Measurements from ENCODE around the gene CCDC87.
"Not testable (repeated sequence)": the region's sequence is repeated elsewhere in the genome, so short reads cannot be mapped to it uniquely, and the experiment has no call there.

CCDC87 gene

GRCh38 chr11:66607126-66607834, 14.4 kb upstream of the CCDC87 start:
- WGBS (ENCODE audit: extremely low coverage, insufficient coverage, low lambda C conversion rate): no CpG with 5 or more reads among the region's 8 CpGs
- Histone ChIP-seq H2BK120ac (ENCODE audit: low read depth, low read length) (no peak overlapping the region), H3K4me2 (ENCODE audit: low read length) (no peak overlapping the region), H3K36me3 (ENCODE audit: control insufficient read depth, insufficient read depth, low read length) (no peaks in the 10 kb centered on the region), H3K27ac (ENCODE audit: low read depth, low read length) (no peak overlapping the region), H3K79me1 (ENCODE audit: low read length) (no peaks in the 10 kb centered on the region), H3K18ac (ENCODE audit: low read length) (no peak overlapping the region), H3K4me1 (ENCODE audit: control insufficient read depth, low read depth, low read length) (no peaks in the 10 kb centered on the region), H2BK5ac (ENCODE audit: low read length) (no peak overlapping the region), H2BK15ac (replicated peaks; ENCODE audit: low read depth) (no peak overlapping the region), H3K4ac (ENCODE audit: low read depth, low read length) (no peak overlapping the region), H3K27me3 (ENCODE audit: insufficient read depth, low read length, poor library complexity) (no peaks in the 10 kb centered on the region), H4K5ac (ENCODE audit: low read length) (no peak overlapping the region), H2AK5ac (ENCODE audit: low read length) (no peak overlapping the region), H4K8ac (ENCODE audit: low read depth, low read length) (no peak overlapping the region), H3K4me3 (ENCODE audit: low read length) (no peak overlapping the region), H3K9ac (ENCODE audit: low read length) (no peak overlapping the region), H3K23ac (ENCODE audit: low read length) (no peak overlapping the region), H3K56ac (ENCODE audit: low read length) (no peak overlapping the region), H3K79me2 (ENCODE audit: control insufficient read depth, insufficient read depth, low read length) (no peaks in the 10 kb centered on the region)
- no peak for DNase-seq

GRCh38 chr11:66606608-66607007, 13.7 kb upstream of the CCDC87 start:
- not testable (repeated sequence) for H3K79me2 ChIP-seq (ENCODE audit: control insufficient read depth, insufficient read depth, low read length); DNase-seq; H3K4ac ChIP-seq (ENCODE audit: low read depth, low read length); H4K8ac ChIP-seq (ENCODE audit: low read depth, low read length); H2BK120ac ChIP-seq (ENCODE audit: low read depth, low read length); H3K56ac ChIP-seq (ENCODE audit: low read length); H3K27me3 ChIP-seq (ENCODE audit: insufficient read depth, low read length, poor library complexity); H3K27ac ChIP-seq (ENCODE audit: low read depth, low read length); H2BK5ac ChIP-seq (ENCODE audit: low read length); H3K9ac ChIP-seq (ENCODE audit: low read length); H3K36me3 ChIP-seq (ENCODE audit: control insufficient read depth, insufficient read depth, low read length); H3K23ac ChIP-seq (ENCODE audit: low read length); H2AK5ac ChIP-seq (ENCODE audit: low read length); H3K4me3 ChIP-seq (ENCODE audit: low read length); H3K4me1 ChIP-seq (ENCODE audit: control insufficient read depth, low read depth, low read length); H4K5ac ChIP-seq (ENCODE audit: low read length); H3K18ac ChIP-seq (ENCODE audit: low read length); H2BK15ac ChIP-seq (replicated peaks; ENCODE audit: low read depth); H3K79me1 ChIP-seq (ENCODE audit: low read length); H3K4me2 ChIP-seq (ENCODE audit: low read length)
- no CpG with 5 or more reads among the region's 3 CpGs for WGBS (ENCODE audit: extremely low coverage, insufficient coverage, low lambda C conversion rate)

- no peak overlapping the region for H2BK120ac ChIP-seq (ENCODE audit: low read depth, low read length)
- H3K9ac ChIP-seq (ENCODE audit: low read length): no peak overlapping the region
- no peaks in the 10 kb centered on the region for H3K4me1 ChIP-seq (ENCODE audit: control insufficient read depth, low read depth, low read length)
- no CpG with 5 or more reads among the region's 5 CpGs for WGBS (ENCODE audit: extremely low coverage, insufficient coverage, low lambda C conversion rate)
- H3K27ac ChIP-seq (ENCODE audit: low read depth, low read length): no peak overlapping the region
- H3K27me3 ChIP-seq (ENCODE audit: insufficient read depth, low read length, poor library complexity): no peaks in the 10 kb centered on the region
- H3K4me2 ChIP-seq (ENCODE audit: low read length): no peak overlapping the region
- no peak overlapping the region for H3K18ac ChIP-seq (ENCODE audit: low read length)
- H2BK15ac ChIP-seq (replicated peaks; ENCODE audit: low read depth): no peak overlapping the region
- H2AK5ac ChIP-seq (ENCODE audit: low read length): no peak overlapping the region
- DNase-seq: no peak
- no peak overlapping the region for H4K8ac ChIP-seq (ENCODE audit: low read depth, low read length)
- H3K4ac ChIP-seq (ENCODE audit: low read depth, low read length): no peak overlapping the region
- no peaks in the 10 kb centered on the region for H3K79me1 ChIP-seq (ENCODE audit: low read length)
- no peak overlapping the region for H2BK5ac ChIP-seq (ENCODE audit: low read length)
- no peak overlapping the region for H4K5ac ChIP-seq (ENCODE audit: low read length)
- H3K79me2 ChIP-seq (ENCODE audit: control insufficient read depth, insufficient read depth, low read length): no peaks in the 10 kb centered on the region
- H3K23ac ChIP-seq (ENCODE audit: low read length): no peak overlapping the region
- no peak overlapping the region for H3K4me3 ChIP-seq (ENCODE audit: low read length)
- no peak overlapping the region for H3K56ac ChIP-seq (ENCODE audit: low read length)
- H3K36me3 ChIP-seq (ENCODE audit: control insufficient read depth, insufficient read depth, low read length): no peaks in the 10 kb centered on the region
These were observed 11.3 kb upstream of the CCDC87 start for GRCh38 chr11:66604155-66604554.

DNA sequence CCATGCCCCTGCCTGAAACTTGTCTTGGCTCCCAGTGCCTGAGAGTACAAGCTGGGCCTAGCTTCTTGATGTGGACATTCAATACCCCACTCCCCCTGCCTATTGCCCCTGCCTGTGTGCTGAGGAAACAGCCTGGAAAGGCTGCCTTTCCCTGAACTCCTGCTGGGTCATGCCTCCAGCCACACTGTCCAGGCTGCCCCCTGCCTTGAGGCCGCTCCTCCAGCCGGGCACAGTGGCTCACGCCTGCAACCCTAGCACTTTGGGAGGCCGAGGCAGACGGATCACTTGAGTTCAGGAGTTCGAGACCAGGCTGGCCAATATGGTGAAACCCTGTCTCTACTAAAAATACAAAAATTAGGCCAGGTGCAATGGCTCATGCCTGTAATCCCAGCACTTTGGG, 10.2 kb upstream of the CCDC87 start:
- Histone ChIP-seq H3K9ac (ENCODE audit: low read length) (no peak overlapping the region), H2BK5ac (ENCODE audit: low read length) (no peak overlapping the region), H3K56ac (ENCODE audit: low read length) (no peak overlapping the region), H2BK15ac (replicated peaks; ENCODE audit: low read depth) (no peak overlapping the region), H3K79me2 (ENCODE audit: control insufficient read depth, insufficient read depth, low read length) (no peaks in the 10 kb centered on the region), H3K4me1 (ENCODE audit: control insufficient read depth, low read depth, low read length) (no peaks in the 10 kb centered on the region), H3K4me2 (ENCODE audit: low read length) (no peak overlapping the region), H3K18ac (ENCODE audit: low read length) (no peak overlapping the region), H3K79me1 (ENCODE audit: low read length) (no peaks in the 10 kb centered on the region), H3K36me3 (ENCODE audit: control insufficient read depth, insufficient read depth, low read length) (no peaks in the 10 kb centered on the region), H3K4me3 (ENCODE audit: low read length) (no peak overlapping the region), H3K27ac (ENCODE audit: low read depth, low read length) (no peak overlapping the region), H3K23ac (ENCODE audit: low read length) (no peak overlapping the region), H4K8ac (ENCODE audit: low read depth, low read length) (no peak overlapping the region), H2AK5ac (ENCODE audit: low read length) (no peak overlapping the region), H3K4ac (ENCODE audit: low read depth, low read length) (no peak overlapping the region), H2BK120ac (ENCODE audit: low read depth, low read length) (no peak overlapping the region), H3K27me3 (ENCODE audit: insufficient read depth, low read length, poor library complexity) (no peaks in the 10 kb centered on the region), H4K5ac (ENCODE audit: low read length) (no peak overlapping the region)
- no CpG with 5 or more reads among the region's 6 CpGs for WGBS (ENCODE audit: extremely low coverage, insufficient coverage, low lambda C conversion rate)
- DNase-seq: no peak

GRCh38 chr11:66600631-66601233, 7.9 kb upstream of the CCDC87 start:
- H4K8ac ChIP-seq (ENCODE audit: low read depth, low read length): no peak overlapping the region
- H4K5ac ChIP-seq (ENCODE audit: low read length): no peak overlapping the region
- DNase-seq: no peak
- H2BK15ac ChIP-seq (replicated peaks; ENCODE audit: low read depth): no peak overlapping the region
- H3K79me1 ChIP-seq (ENCODE audit: low read length): no peaks in the 10 kb centered on the region
- H2AK5ac ChIP-seq (ENCODE audit: low read length): no peak overlapping the region
- H3K27ac ChIP-seq (ENCODE audit: low read depth, low read length): no peak overlapping the region
- H3K4me1 ChIP-seq (ENCODE audit: control insufficient read depth, low read depth, low read length): no peaks in the 10 kb centered on the region
- H3K4ac ChIP-seq (ENCODE audit: low read depth, low read length): no peak overlapping the region
- H3K27me3 ChIP-seq (ENCODE audit: insufficient read depth, low read length, poor library complexity): no peaks in the 10 kb centered on the region
- H3K56ac ChIP-seq (ENCODE audit: low read length): no peak overlapping the region
- no peak overlapping the region for H3K23ac ChIP-seq (ENCODE audit: low read length)
- no peak overlapping the region for H2BK120ac ChIP-seq (ENCODE audit: low read depth, low read length)
- no CpG with 5 or more reads among the region's 4 CpGs for WGBS (ENCODE audit: extremely low coverage, insufficient coverage, low lambda C conversion rate)
- H2BK5ac ChIP-seq (ENCODE audit: low read length): no peak overlapping the region
- no peak overlapping the region for H3K4me2 ChIP-seq (ENCODE audit: low read length)
- H3K4me3 ChIP-seq (ENCODE audit: low read length): no peak overlapping the region
- no peaks in the 10 kb centered on the region for H3K79me2 ChIP-seq (ENCODE audit: control insufficient read depth, insufficient read depth, low read length)
- H3K18ac ChIP-seq (ENCODE audit: low read length): no peak overlapping the region
- no peak overlapping the region for H3K9ac ChIP-seq (ENCODE audit: low read length)
- H3K36me3 ChIP-seq (ENCODE audit: control insufficient read depth, insufficient read depth, low read length): no peaks in the 10 kb centered on the region

DNA sequence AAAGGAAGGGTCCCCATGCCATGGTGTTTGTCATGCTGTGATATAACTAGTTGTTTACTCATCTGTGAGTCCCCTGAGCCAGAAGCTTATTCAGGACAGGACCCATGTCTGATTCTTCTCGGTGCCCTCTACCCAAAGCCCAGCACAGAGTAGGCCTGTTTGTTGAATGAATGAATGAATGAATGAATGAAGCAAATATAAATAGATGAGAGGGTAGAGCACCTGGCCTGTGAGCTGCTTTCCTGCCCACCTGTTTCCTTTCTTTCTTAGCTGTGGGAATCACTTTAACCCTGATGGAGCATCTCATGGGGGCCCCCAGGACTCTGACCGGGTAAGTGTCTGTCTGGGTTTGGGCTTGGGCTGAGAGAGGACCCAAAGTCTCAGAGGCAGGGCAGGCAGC, 7.4 kb upstream of the CCDC87 start:
- Histone ChIP-seq H2BK15ac (replicated peaks; ENCODE audit: low read depth) (no peak overlapping the region), H3K18ac (ENCODE audit: low read length) (no peak overlapping the region), H4K5ac (ENCODE audit: low read length) (no peak overlapping the region), H4K8ac (ENCODE audit: low read depth, low read length) (no peak overlapping the region), H2AK5ac (ENCODE audit: low read length) (no peak overlapping the region), H3K4me1 (ENCODE audit: control insufficient read depth, low read depth, low read length) (no peaks in the 10 kb centered on the region), H2BK5ac (ENCODE audit: low read length) (no peak overlapping the region), H3K27me3 (ENCODE audit: insufficient read depth, low read length, poor library complexity) (no peaks in the 10 kb centered on the region), H3K4ac (ENCODE audit: low read depth, low read length) (no peak overlapping the region), H3K56ac (ENCODE audit: low read length) (no peak overlapping the region), H3K36me3 (ENCODE audit: control insufficient read depth, insufficient read depth, low read length) (no peaks in the 10 kb centered on the region), H3K79me1 (ENCODE audit: low read length) (no peaks in the 10 kb centered on the region), H2BK120ac (ENCODE audit: low read depth, low read length) (no peak overlapping the region), H3K23ac (ENCODE audit: low read length) (no peak overlapping the region), H3K79me2 (ENCODE audit: control insufficient read depth, insufficient read depth, low read length) (no peaks in the 10 kb centered on the region), H3K9ac (ENCODE audit: low read length) (no peak overlapping the region), H3K4me3 (ENCODE audit: low read length) (no peak overlapping the region), H3K27ac (ENCODE audit: low read depth, low read length) (no peak overlapping the region), H3K4me2 (ENCODE audit: low read length) (no peak overlapping the region)
- no CpG with 5 or more reads among the region's 2 CpGs for WGBS (ENCODE audit: extremely low coverage, insufficient coverage, low lambda C conversion rate)
- no peak for DNase-seq
